Measurements from ENCODE around the gene SYNM. TPM values are rescaled to one million over a fixed set of nuclear protein-coding genes. Genes with fewer than 3 reads are reported as not detected.

SYNM gene
- total and polyA plus RNA-seq, 2 of the 8 experiments (the other 6 are each of a cell fraction or from before 2014, with no cell fraction given) = 0.89 to 2.0 TPM

GRCh38 chr15:99101501-99101900 lies 3.4 kb upstream of the SYNM start:
- Histone ChIP-seq H3K36me3 (ENCODE audit: control insufficient read depth in 2 of 4, insufficient read depth in 4 of 4, low read length in 3 of 4) (no peaks in the 10 kb centered on the region), H3K56ac (replicated peaks; ENCODE audit: insufficient read length, low read depth, low read length) (no peak overlapping the region), H3K4me2 (ENCODE audit: insufficient read depth in 1 of 2, low read depth in 2 of 2, low read length in 2 of 2) (no peak overlapping the region), H4K5ac (ENCODE audit: insufficient read length, low read depth, low read length) (no peak overlapping the region), H2BK5ac (ENCODE audit: low read depth, low read length) (no peak overlapping the region), H3K9me3 (ENCODE audit: insufficient read depth in 2 of 2, low read depth in 1 of 2, low read length in 1 of 2) (no peaks in the 10 kb centered on the region), H3K4me3 (ENCODE audit: extremely low read depth in 1 of 4, insufficient read depth in 2 of 4, low read depth in 3 of 4, low read length in 4 of 4) (no peak overlapping the region), H2AFZ (ENCODE audit: low read length) (no peak overlapping the region), H2BK15ac (ENCODE audit: low read length) (no peak overlapping the region), H3K27me3 (replicated peaks in 1 of 4; ENCODE audit: control insufficient read depth in 3 of 4, extremely low read depth in 1 of 4, insufficient read depth in 3 of 4, low read length in 3 of 4) (peaks cover 8 to 43% (median 35%) of the 10 kb centered on the region in 4 experiments), H2BK12ac (ENCODE audit: low read depth, low read length) (no peak overlapping the region), H3K23me2 (ENCODE audit: low read depth, low read length) (peaks cover 13% of the 10 kb centered on the region; the same call in 1 of the 2 replicates), H3K18ac (ENCODE audit: extremely low read depth, low read length) (no peak overlapping the region), H4K20me1 (replicated peaks in 1 of 2; ENCODE audit: control insufficient read depth in 1 of 2, insufficient read depth in 2 of 2, low read length in 2 of 2) (peaks cover 0 to 4% of the 10 kb centered on the region in 2 experiments), H3K79me2 (ENCODE audit: control insufficient read depth in 1 of 2, insufficient read depth in 2 of 2, low read length in 2 of 2) (no peaks in the 10 kb centered on the region), H3K4me1 (replicated peaks in 1 of 4; ENCODE audit: control insufficient read depth in 3 of 4, insufficient read depth in 4 of 4, low read length in 3 of 4) (peaks cover 0 to 2% (median 1%) of the 10 kb centered on the region in 4 experiments; a peak in 2 of 7 replicates), H3K23ac (ENCODE audit: insufficient read length) (no peak overlapping the region), H2BK120ac (replicated peaks; ENCODE audit: low read depth, low read length) (no peak overlapping the region), H2AK5ac (ENCODE audit: low read depth, low read length) (no peak overlapping the region), H3K9ac (replicated peaks in 1 of 4; ENCODE audit: extremely low read depth in 1 of 4, low read depth in 3 of 4, low read length in 3 of 4) (no peak overlapping the region), H3K14ac (ENCODE audit: insufficient read length) (no peak overlapping the region), H4K8ac (ENCODE audit: extremely low read depth, insufficient read depth, low read length) (no peak overlapping the region), H3K27ac (ENCODE audit: low read depth, low read length) (no peak overlapping the region), H4K91ac (replicated peaks; ENCODE audit: insufficient read length, low read length) (no peak overlapping the region), H3K79me1 (ENCODE audit: low read depth, low read length) (no peaks in the 10 kb centered on the region), H2BK20ac (ENCODE audit: low read length) (no peak overlapping the region), H3K4ac (replicated peaks; ENCODE audit: insufficient read length, low read depth, low read length) (no peak overlapping the region)
- WGBS, 2 experiments (ENCODE audit: extremely low coverage in 1 of 2, insufficient coverage in 1 of 2, insufficient read length in 1 of 2, insufficient replicate concordance in 2 of 2, low coverage in 1 of 2, low lambda C conversion rate in 2 of 2, missing lambda C conversion rate in 1 of 2) = 89% methylated on average over 7 of the region's 7 CpGs; no CpG with 5 or more reads in 1 of the 2 experiments
- CTCF ChIA-PET (ENCODE audit: partially characterized antibody) = interaction anchor here (0.6 to 8.9 kb wide), 30 partner anchors 7 to 673 kb away, joined by 3 to 114 read pairs (median 4); no protein-coding TSS in a partner anchor
- POLR2A ChIA-PET (ENCODE audit: partially characterized antibody) = no interaction called here
- FAIRE-seq (no peak), DNase-seq (ENCODE audit: low read depth in 1 of 2, low spot score in 2 of 2) (no peak)
- TF ChIP-seq HDAC2 (IDR thresholded peaks at IDR 0.05; ENCODE audit: borderline replicate concordance in 1 of 2, low read depth in 2 of 2, low read length in 2 of 2) (no peak), ATF3 (IDR thresholded peaks at IDR 0.05; ENCODE audit: insufficient read depth, low read depth, low read length) (no peak), SP1 (IDR thresholded peaks at IDR 0.05; ENCODE audit: low read depth, low read length) (no peak), SUZ12 (IDR thresholded peaks at IDR 0.05; ENCODE audit: low read length) (no peak), TAF1 (IDR thresholded peaks at IDR 0.05; ENCODE audit: low read depth, low read length) (no peak), GABPA (IDR thresholded peaks at IDR 0.05; ENCODE audit: borderline replicate concordance, insufficient read depth, low read length) (no peak)
